ENCODE results near the gene EVPL.

GRCh38 chr17:76007850-76008165 lies 19.3 kb downstream of the EVPL start:
- TF ChIP-seq CTCF (IDR thresholded peaks at IDR 0.05) (no peak), POLR2A (IDR thresholded peaks at IDR 0.05) (no peak), EP300 (IDR thresholded peaks at IDR 0.05) (no peak), POLR2AphosphoS5 (IDR thresholded peaks at IDR 0.05) (no peak)

Data from sigmoid colon (tissue), 4 donors.